GM12873 (cell line): ENCODE results near the gene NDRG2.

Source experiments
- CTCF ChIP-seq: IDR thresholded peaks from 2 replicates; pipeline ENCODE4 v1.5.1; 2012; ENCODE audit warnings: low read depth, mild to moderate bottlenecking, moderate library complexity, low read length, control low read depth; ENCODE audit not compliant: insufficient read depth; ENCODE audit errors: missing control alignments

Gene NDRG2

GRCh38 chr14:21020977-21021545 is 3.8 kb downstream of the NDRG2 start:
- no peak for TF ChIP-seq CTCF

- TF ChIP-seq CTCF = no peak
These were observed 5.5 kb downstream of the NDRG2 start for GRCh38 chr14:21019366-21019765.

- TF ChIP-seq CTCF = no peak
These were observed 6.1 kb downstream of the NDRG2 start for GRCh38 chr14:21018781-21019180.

GRCh38 chr14:21018286-21018685 is 6.6 kb downstream of the NDRG2 start:
- TF ChIP-seq CTCF = no peak

GRCh38 chr14:21017528-21018245 is 7.2 kb downstream of the NDRG2 start:
- TF ChIP-seq CTCF = no peak

- TF ChIP-seq CTCF = no peak
These were observed 8.3 kb downstream of the NDRG2 start for GRCh38 chr14:21016413-21017190.

- no peak for TF ChIP-seq CTCF
These were observed 9.5 kb downstream of the NDRG2 start for GRCh38 chr14:21015312-21015711.
